ENCODE results near the gene WDFY4. TPM values are rescaled to one million over a fixed set of nuclear protein-coding genes. Genes with fewer than 3 reads are reported as not detected.

Gene WDFY4
- total RNA-seq, 1 experiment from 2014 or later = not detected

- Mint-ChIP-seq H3K27me3 (ENCODE audit: low read depth) (peaks cover 52% of the 10 kb centered on the region), H3K4me1 (peaks cover 5% of the 10 kb centered on the region in 2 experiments; a peak in 2 of 4 replicates), H3K27ac (no peak overlapping the region; a peak in 1 of 7 replicates), H3K4me3 (no peak overlapping the region), H3K9me3 (no peaks in the 10 kb centered on the region; a peak in 1 of 5 replicates), H3K36me3 (ENCODE audit: insufficient read depth in 1 of 3, low read depth in 3 of 3) (no peaks in the 10 kb centered on the region; a peak in 1 of 7 replicates)
- Histone ChIP-seq H3K23ac (ENCODE audit: insufficient read length, low read depth, low read length) (no peak overlapping the region), H2BK15ac (ENCODE audit: low read depth, low read length) (no peak overlapping the region; the same call in 1 of the 2 replicates), H4K8ac (replicated peaks; ENCODE audit: insufficient read length, low read depth, low read length) (no peak overlapping the region), H3K79me1 (ENCODE audit: insufficient read depth, low read depth, low read length, poor library complexity, severe bottlenecking) (no peaks in the 10 kb centered on the region), H4K20me1 (ENCODE audit: control insufficient read depth, insufficient read depth, insufficient read length) (no peaks in the 10 kb centered on the region), H3K9ac (ENCODE audit: extremely low read depth, insufficient read length, low read length) (no peak overlapping the region), H2AK5ac (ENCODE audit: insufficient read length, low read length) (no peak overlapping the region), H2BK12ac (ENCODE audit: insufficient read length, low read depth, low read length) (no peak overlapping the region), H3K27ac (ENCODE audit: insufficient read length, low read depth, low read length) (no peak overlapping the region), H4K5ac (ENCODE audit: insufficient read length, low read depth, low read length) (no peak overlapping the region), H4K91ac (ENCODE audit: insufficient read length, low read depth, low read length) (no peak overlapping the region), H3K9me3 (ENCODE audit: control insufficient read depth, low read depth, low read length) (no peaks in the 10 kb centered on the region), H2BK20ac (ENCODE audit: low read depth, low read length, poor library complexity, severe bottlenecking) (no peak overlapping the region), H3K4me2 (ENCODE audit: insufficient read depth, insufficient read length, low read length) (no peak overlapping the region), H3K18ac (ENCODE audit: insufficient read length, low read depth, low read length) (no peak overlapping the region), H3T11ph (ENCODE audit: low read length) (no peak overlapping the region), H3K79me2 (ENCODE audit: insufficient read depth, low read length) (no peaks in the 10 kb centered on the region), H3K4ac (ENCODE audit: low read depth, low read length) (no peak overlapping the region), H2BK120ac (ENCODE audit: low read depth, low read length, poor library complexity, severe bottlenecking) (no peak overlapping the region), H3K27me3 (ENCODE audit: insufficient read depth, low read length) (peaks cover 1% of the 10 kb centered on the region; the same call in 1 of the 2 replicates), H2AFZ (ENCODE audit: low read length) (no peak overlapping the region), H3K14ac (ENCODE audit: insufficient read depth, low read length) (no peak overlapping the region), H3K56ac (ENCODE audit: insufficient read length, low read depth, low read length) (no peak overlapping the region), H3K4me1 (ENCODE audit: insufficient read depth, low read length) (no peaks in the 10 kb centered on the region; the same call in 1 of the 2 replicates), H2BK5ac (ENCODE audit: insufficient read length, low read length) (no peak overlapping the region), H3K23me2 (ENCODE audit: insufficient read length, low read depth, low read length, poor library complexity, severe bottlenecking) (peaks cover 11% of the 10 kb centered on the region)
- no peak for TF ChIP-seq CTCF (conservative IDR thresholded peaks at IDR 0.05)
- WGBS (ENCODE audit: extremely low coverage, insufficient read length, low lambda C conversion rate) = no CpG with 5 or more reads among the region's 4 CpGs
- DNase-seq = no peak
Observed at GRCh38 chr10:48651839-48652238, 32.8 kb upstream of the WDFY4 start.

Measured in H9 (cell line).